GM18858 (cell line): Measurements from ENCODE around the gene MKLN1.
"Not testable (repeated sequence)": the region's sequence is repeated elsewhere in the genome, so short reads cannot be mapped to it uniquely, and the experiment has no call there.

Experiments
- ATAC-seq: cut with Tn5 transposase; IDR thresholded peaks from one replicate; pipeline ENCODE4 v1.9.1; 2021; ENCODE audit not compliant: unreplicated experiment

The MKLN1 gene

GRCh38 chr7:131388126-131388525, 60.5 kb downstream of the MKLN1 start:
- ATAC-seq = no peak

GRCh38 chr7:131390275-131390674, 62.6 kb downstream of the MKLN1 start:
- no peak for ATAC-seq

GRCh38 chr7:131391145-131391544, 63.5 kb downstream of the MKLN1 start:
- no peak for ATAC-seq

- no peak for ATAC-seq
Observed at GRCh38 chr7:131400681-131401176, 73.1 kb downstream of the MKLN1 start.

GRCh38 chr7:131401194-131401593, 73.5 kb downstream of the MKLN1 start:
- no peak for ATAC-seq

GRCh38 chr7:131403322-131403721, 75.6 kb downstream of the MKLN1 start:
- ATAC-seq = no peak

GRCh38 chr7:131404226-131404911, 76.7 kb downstream of the MKLN1 start:
- no peak for ATAC-seq

- ATAC-seq = no peak
Observed at GRCh38 chr7:131409129-131409766, 81.6 kb downstream of the MKLN1 start.

GRCh38 chr7:131412031-131412430, 84.4 kb downstream of the MKLN1 start:
- no peak for ATAC-seq

- ATAC-seq = no peak
Observed at GRCh38 chr7:131413711-131414110, 86.0 kb downstream of the MKLN1 start.

GRCh38 chr7:131424219-131424822, 96.6 kb downstream of the MKLN1 start:
- ATAC-seq = no peak

GRCh38 chr7:131425992-131426391, 98.3 kb downstream of the MKLN1 start:
- no peak for ATAC-seq

GRCh38 chr7:131430826-131431225, 103.2 kb downstream of the MKLN1 start:
- not testable (repeated sequence) for ATAC-seq

GRCh38 chr7:131431289-131431688, 103.6 kb downstream of the MKLN1 start:
- ATAC-seq = no peak

GRCh38 chr7:131431756-131432155, 104.1 kb downstream of the MKLN1 start:
- no peak for ATAC-seq

GRCh38 chr7:131436384-131436783, 108.7 kb downstream of the MKLN1 start:
- no peak for ATAC-seq

GRCh38 chr7:131438969-131439368, 111.3 kb downstream of the MKLN1 start:
- ATAC-seq = no peak

- no peak for ATAC-seq
Observed at GRCh38 chr7:131443496-131443895, 115.8 kb downstream of the MKLN1 start.

GRCh38 chr7:131444683-131445082, 117.0 kb downstream of the MKLN1 start:
- no peak for ATAC-seq

- ATAC-seq = no peak
Observed at GRCh38 chr7:131449373-131449902, 121.8 kb downstream of the MKLN1 start.

- ATAC-seq = no peak
Observed at GRCh38 chr7:131454498-131454897, 126.8 kb downstream of the MKLN1 start.

- no peak for ATAC-seq
Observed at GRCh38 chr7:131455001-131455400, 127.3 kb downstream of the MKLN1 start.
